GM19240 (cell line): Measurements from ENCODE around the gene CCM2.
A peak's percentile ranks its signal among the peaks of the same experiment; 100 is the strongest.

Experiments used
- DNase-seq: peaks from one replicate; pipeline ENCODE4 v3.0.0; 2011; ENCODE audit warnings: low spot score; ENCODE audit not compliant: insufficient read length

The CCM2 gene

GRCh38 chr7:45080958-45081669, 81.1 kb downstream of the CCM2 start:
- no peak for DNase-seq

DNA sequence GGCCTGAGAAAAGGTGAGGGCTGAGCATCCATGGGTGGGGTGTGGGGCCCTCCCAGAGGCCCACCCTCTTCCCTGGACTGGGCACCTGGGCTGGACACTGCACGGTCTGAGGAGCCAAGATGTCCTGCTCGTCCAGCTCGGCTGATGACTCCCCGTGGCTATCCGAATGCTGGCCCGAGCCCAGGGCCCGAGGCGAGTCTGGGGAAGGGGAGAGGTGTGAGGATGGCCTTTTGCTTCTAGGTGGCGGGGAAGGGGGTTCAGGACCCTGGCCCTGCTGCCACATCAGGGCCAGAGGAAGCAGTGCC, 81.6 kb downstream of the CCM2 start:
- DNase-seq, result no peak

- DNase-seq, result no peak
Observed at GRCh38 chr7:45082031-45082830, 82.2 kb downstream of the CCM2 start.

DNA sequence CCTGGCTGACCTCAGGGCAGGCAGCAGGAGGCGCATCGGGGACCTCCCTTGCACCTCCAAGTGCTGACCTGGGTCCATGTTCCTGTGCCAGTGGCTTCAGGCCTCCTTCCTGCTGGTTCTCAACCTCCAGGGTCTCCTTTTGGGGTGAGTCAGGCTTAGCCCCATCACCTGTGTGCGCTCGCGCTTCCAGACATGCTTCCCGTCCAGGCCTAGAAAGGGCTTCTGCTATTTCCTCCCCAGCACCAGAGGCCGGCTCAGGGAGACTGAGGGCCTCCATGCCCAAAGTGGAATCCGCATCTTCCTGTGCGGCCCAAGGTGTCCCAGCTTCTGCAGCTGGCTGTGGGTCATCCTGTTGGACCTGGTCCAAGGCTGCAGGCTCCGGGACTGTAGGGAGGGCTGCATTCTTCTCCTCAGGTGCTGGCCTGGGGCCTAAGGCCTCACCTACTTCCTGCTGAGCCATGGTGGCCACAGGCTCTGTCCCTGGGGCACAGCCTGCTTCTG, 82.9 kb downstream of the CCM2 start:
- DNase-seq, result no peak

GRCh38 chr7:45084336-45084735, 84.3 kb downstream of the CCM2 start:
- no peak for DNase-seq

DNA sequence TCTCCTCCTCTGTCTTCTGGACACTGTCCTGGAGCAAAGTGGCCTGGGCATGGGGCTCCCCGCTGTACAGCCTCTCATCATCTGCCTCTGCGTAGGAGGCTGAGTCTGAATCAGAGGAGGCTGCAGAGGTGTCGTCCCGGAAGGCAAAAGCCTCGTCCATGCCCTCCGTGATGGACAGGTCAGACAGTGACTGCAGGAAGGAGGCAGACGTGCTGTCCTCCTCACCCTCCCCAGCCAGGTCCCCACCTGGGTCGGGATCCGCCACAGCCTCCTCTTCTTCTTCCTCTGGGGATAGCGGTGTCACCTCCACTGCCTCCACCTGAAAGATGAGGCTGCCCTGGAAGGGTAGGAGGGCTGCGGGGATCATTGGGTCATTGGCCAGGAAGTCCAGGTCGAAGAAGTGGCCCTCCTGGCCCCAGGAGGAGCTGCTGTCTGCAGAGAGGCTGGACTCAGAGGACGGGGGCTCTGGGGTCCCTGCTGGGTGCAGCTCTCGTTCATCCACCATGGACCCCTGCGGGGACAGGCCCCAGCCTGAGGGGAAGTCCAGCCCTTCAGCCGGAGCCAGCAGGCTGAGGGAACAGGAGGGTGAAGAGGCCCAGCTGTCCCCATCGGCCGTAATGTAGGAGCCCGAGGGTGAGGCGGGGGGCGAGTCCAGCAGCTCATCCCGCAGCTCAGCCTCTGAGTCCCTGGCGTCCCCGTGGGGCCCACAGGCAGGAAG, 85.1 kb downstream of the CCM2 start:
- no peak for DNase-seq

DNA sequence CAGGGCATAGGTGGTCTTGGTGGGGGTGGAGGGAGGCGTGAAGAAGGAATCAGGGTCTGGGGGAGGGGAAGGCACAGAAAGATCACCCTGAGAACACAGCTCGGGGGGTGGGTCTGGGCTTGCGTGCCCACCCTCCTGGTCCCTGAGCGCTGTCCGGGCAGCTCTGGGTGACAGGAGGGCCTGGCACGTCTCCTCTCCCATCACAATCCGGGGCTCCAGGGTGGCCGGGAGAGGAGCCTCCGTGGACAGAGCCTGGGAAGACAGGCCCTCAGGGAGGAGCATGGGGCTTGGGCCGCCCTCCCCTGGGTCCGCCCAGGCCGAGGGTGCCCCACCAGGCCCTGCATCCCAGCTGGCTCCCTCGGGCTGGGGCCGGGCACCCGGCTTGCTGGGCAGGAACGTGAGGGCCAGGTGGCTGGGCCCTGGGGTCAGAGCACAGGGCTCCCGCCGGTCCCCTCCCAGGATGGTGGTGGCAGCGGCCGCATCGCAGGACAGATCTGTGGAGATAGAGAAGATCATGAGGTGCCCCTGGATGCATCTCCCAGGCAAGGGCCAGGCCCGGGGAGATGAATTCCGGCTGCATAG, 85.7 kb downstream of the CCM2 start:
- no peak for DNase-seq

GRCh38 chr7:45086331-45087065, 86.5 kb downstream of the CCM2 start:
- no peak for DNase-seq

DNA sequence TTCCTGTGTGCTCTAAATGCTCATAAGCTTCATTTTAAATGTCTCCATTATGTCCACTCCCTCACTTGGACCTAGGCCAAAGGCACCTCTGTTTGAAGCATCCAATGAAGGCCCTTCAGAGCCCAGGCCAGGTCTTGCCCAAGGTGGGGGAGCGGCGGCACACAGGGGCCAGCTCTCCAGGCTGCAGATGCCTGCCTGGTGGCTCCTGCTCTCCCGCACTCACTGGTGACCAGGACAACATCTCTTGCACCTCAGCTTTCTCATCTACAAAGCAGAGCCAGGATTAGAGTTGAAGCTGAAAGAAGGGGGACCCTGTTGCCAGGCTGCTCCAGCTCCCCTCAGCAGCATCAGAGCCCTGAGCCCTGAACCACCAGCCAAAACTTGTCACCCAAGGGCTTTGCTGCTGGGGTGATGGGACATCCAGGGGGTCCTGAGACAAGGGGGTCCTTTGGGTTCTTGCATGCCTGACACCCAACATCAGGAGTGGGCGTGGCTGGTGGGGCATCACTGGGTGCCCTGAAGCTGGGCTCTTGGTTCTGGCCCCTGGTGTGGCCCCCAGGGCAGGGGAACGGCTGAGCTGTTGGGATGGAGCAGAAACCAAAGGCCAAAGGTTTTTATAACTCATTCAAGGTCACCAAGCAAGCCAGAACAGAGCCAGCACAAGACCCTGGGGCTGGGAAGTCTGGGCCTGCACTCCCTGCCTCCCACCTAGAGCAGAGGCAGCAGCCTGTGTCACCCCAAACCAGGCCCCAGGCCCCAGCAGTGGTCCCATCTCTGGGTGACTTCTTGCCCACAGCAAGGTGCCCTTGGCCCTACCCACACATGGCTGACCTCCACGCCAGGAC, 87.5 kb downstream of the CCM2 start:
- DNase-seq, result no peak

GRCh38 chr7:45088146-45088701, 88.2 kb downstream of the CCM2 start:
- no peak for DNase-seq

DNA sequence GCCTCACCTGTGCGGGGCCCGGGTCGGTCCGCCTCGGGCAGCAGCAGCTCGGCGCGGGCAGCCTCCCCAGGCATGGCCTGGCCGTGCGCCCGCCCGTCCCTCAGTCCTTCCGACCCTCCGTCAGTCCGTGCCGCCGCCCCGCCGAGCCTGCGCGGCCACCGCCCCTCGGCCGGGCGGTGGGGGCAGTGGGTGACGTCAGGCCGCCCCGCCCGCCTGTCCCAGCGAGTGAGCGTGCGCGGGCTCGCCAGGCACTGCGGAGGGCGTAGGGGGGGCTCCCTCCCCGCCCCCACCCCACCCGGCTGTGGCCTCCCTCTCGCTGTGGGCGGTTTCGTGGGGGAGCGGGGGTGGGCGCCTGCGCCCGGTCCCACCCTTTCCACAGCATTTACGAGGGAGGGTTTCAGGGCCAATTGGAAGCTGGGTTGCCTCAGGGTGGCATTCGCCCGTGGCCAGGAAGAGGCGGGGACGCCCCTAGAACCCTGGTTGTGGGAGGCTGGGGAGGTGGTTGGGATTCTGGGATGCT, 88.9 kb downstream of the CCM2 start, which contains the start of gene NACAD:
Gene NACAD (minus strand): TSS at position 149 of the 520 bp plus-strand sequence. CDS start 75 bp downstream, at position 74.
- DNase-seq, result no peak

- DNase-seq, result peak; percentile 57
Observed at GRCh38 chr7:45089341-45089891, 89.4 kb downstream of the CCM2 start.

- DNase-seq, result no peak
Observed at GRCh38 chr7:45092100-45092930, 92.3 kb downstream of the CCM2 start.

DNA sequence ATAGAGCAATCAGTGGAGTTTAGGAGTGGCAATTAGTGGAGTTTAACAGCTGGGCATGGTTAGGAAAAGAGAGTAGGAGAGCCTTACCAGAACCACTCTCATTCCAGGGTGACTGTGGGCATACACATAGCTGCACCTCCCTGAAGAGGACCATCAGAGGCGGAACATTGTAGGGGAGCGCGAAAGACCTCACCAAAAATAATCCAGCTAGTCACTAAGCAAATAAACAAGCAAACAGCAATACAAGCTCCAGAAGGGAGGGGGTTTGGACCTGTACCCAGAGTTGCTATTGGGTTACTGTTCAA, 92.9 kb downstream of the CCM2 start:
- no peak for DNase-seq

DNA sequence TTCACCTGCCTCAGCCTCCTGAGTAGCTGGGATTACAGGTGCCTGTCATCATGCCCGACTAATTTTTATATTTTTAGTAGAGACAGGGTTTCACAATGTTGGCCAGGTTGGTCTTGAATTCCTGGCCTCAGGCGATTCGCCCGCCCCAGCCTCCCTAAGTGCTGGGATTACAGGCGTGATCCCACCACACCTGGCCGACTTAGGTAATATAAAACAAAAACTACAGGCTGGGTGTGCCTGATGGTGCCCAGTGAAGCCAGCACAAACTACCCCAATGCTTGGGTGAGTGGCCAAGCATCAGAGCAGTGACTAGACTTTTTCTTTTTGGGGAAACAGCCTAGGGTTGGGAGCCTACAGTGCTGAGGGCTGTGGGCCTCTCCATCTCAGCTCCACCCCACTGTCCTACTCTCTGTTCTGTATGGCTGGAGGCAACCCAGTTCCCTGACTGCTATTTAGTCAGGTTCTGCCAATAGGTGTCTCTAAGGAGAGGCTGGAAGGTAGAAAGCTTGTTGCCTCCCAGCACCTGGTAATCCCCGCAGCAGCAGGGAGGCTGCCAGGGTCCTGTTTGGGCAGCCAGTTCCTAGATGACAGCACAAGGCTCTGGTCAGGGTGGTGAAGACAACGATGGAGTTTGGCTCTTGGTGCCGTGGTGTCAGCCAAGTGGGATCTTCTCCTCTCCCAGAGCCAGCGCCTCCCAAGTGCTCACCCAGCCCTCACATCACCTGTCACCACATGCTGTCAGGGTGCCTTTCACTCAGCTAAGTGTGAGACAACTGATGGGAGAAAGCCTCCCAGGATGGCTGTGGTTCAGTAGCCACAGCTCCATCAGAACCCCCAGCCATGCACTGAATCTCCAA, 99.2 kb downstream of the CCM2 start:
- no peak for DNase-seq

DNA sequence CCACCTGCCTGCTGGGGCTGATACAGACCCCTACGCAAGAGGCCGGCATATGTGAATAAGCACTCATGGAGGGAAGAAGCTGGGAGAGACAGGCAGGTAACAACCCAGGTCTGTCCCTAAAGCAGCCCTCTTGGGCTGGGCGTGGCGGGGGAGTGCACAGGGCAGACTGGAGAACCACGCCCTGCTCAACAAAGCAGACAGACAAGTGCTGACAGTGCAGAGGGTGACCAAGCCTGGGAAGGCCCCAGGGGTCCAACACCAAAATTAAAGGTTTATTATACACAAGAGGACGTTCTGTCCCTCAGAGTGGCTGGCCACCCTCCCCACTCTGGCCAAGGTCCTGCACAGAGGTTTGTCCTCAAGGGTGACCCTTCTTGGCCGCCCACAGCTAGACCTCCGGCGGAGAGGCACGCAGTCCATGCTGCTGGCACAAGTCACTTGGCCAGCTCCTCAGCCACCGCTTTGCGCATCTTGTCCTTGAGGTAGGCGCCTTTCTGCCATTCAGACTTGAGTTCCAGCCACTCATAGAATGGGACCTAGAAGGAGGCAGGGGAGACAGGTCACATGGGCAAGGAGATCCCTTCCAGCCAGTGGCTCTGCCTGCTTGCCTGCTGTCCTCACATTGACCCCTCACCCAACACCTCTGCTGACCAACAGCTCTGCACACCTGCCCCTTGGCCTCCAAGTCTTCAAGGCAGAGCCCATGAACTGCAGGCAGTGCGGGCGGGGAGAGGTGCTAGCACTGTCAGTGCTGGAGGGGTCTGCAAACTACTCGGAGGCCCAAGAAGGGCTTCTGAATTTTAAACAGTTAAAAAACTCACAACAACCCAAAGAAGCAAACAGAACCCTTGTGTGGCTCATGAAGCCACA, 100.1 kb downstream of the CCM2 start:
- DNase-seq, result no peak
